Prostate gland (tissue), 2 donors: ENCODE results near the gene TBC1D19. TPM values are rescaled to one million over a fixed set of nuclear protein-coding genes. Genes with fewer than 3 reads are reported as not detected.
A peak's percentile ranks its signal among the peaks of the same experiment; 100 is the strongest.

ENCODE experiments used
- DNase-seq: peaks from one replicate; pipeline ENCODE4 v3.0.0-alpha.2; 2019; ENCODE audit warnings: low spot score
- H3K27ac ChIP-seq, 2 donors: fragments of 200-600 bp; sonication (generic); 2 replicates each; pipeline ENCODE4 v1.5.1; 2017 to 2019
- H3K27me3 ChIP-seq: fragments of 200-600 bp; sonication (generic); replicated peaks from 2 replicates; pipeline ENCODE4 v1.5.1; 2019; ENCODE audit not compliant: insufficient read depth
- H3K36me3 ChIP-seq, 2 donors: fragments of 200-600 bp; sonication (generic); 1 replicate in 1 of 2; 2 replicates in 1 of 2; pipeline versions ENCODE4 v1.5.1 to v1.8.1; 2017 to 2019
- H3K4me1 ChIP-seq: fragments of 200-600 bp; sonication (generic); replicated peaks from 2 replicates; pipeline ENCODE4 v1.5.1; 2019
- H3K4me3 ChIP-seq, 2 donors: fragments of 200-600 bp; sonication (generic); 2 replicates each; pipeline ENCODE4 v1.5.1; 2017 to 2019
- H3K9me3 ChIP-seq: fragments of 200-600 bp; sonication (generic); 2 replicates; pipeline ENCODE4 v1.5.1; 2017
- CTCF ChIP-seq, 4 experiments: fragments of 200-600 bp in 2 of 4; fragments of 450-650 bp in 2 of 4; sonication (generic) in 2 of 4; IDR thresholded peaks; 1 replicate in 3 of 4; 2 replicates in 1 of 4; pipeline ENCODE4 v1.5.1; 2016 to 2019; ENCODE audit warnings: antibody characterized with exemption in 4 of 4, mild to moderate bottlenecking in 2 of 4, moderate library complexity in 2 of 4
- POLR2A ChIP-seq: fragments of 450-650 bp; IDR thresholded peaks from one replicate; pipeline ENCODE4 v1.6.1; 2016; ENCODE audit warnings: antibody characterized with exemption, mild to moderate bottlenecking
- POLR2AphosphoS5 ChIP-seq: sonication (generic); formaldehyde crosslinking; IDR thresholded peaks from one replicate; pipeline ENCODE4 v1.6.1; 2017; ENCODE audit warnings: antibody characterized with exemption
- WGBS: methylation state at CpG from one replicate; pipeline ENCODE4 v1.1.5; 2018; 5-methylcytosine and 5-hydroxymethylcytosine counted together
- intact Hi-C: fragments of 100-400 bp; cut with DNase I; formaldehyde crosslinking; loops from one replicate; pipeline ENCODE4 v1.14.2; 2022
- total RNA-seq, 2 donors: library from RNA; depleted of rRNA; stranded (reverse); fragments of >200 nt; gene quantifications; one replicate each; pipeline ENCODE4 v1.1.0, GENCODE V29; 2016

TBC1D19 gene
- total RNA-seq, 2 donors from 2014 or later: 11.3 to 19.9 TPM

DNA sequence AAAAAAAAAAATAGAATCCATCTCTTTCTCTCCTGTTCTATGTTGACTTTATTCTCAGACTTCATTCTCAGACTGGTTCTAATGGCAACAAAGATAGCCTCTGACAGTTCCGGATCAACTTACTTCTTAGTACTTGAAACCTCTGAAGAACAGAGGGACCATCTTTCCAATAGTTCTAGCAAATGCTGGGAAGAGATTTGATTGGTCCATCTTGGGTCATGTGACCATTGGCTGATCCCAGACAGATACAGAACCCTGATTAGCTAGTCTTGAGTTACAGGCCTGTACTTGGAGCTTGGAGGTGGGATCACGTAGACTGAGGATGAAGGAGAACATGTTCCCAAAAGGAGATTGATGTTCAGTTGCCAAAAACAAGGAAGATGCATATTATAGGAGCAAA lies 209.9 kb downstream of the TBC1D19 start:
- 95% methylated on average over 2 of the region's 2 CpGs for WGBS
- Histone ChIP-seq H3K36me3 (no peaks in the 10 kb centered on the region), H3K4me1 (no peaks in the 10 kb centered on the region), H3K9me3 (no peaks in the 10 kb centered on the region), H3K27me3 (no peaks in the 10 kb centered on the region), H3K4me3 (no peak overlapping the region), H3K27ac (no peak overlapping the region)
- TF ChIP-seq CTCF (IDR thresholded peaks at IDR 0.05) (no peak), POLR2A (no peak), POLR2AphosphoS5 (no peak)
- intact Hi-C loops: no loop called here
- no peak for DNase-seq

- no peak for DNase-seq
- Histone ChIP-seq H3K4me3 (no peak overlapping the region), H3K27me3 (no peaks in the 10 kb centered on the region), H3K27ac (no peak overlapping the region), H3K4me1 (no peaks in the 10 kb centered on the region), H3K9me3 (no peaks in the 10 kb centered on the region), H3K36me3 (no peaks in the 10 kb centered on the region)
- 87% methylated on average over 3 of the region's 3 CpGs for WGBS
- TF ChIP-seq CTCF (IDR thresholded peaks at IDR 0.05): no peak
- no peak for TF ChIP-seq POLR2A
- no peak for TF ChIP-seq POLR2AphosphoS5
- intact Hi-C loops: no loop called here
These were observed 212.2 kb downstream of the TBC1D19 start for GRCh38 chr4:26796081-26796480.

DNA sequence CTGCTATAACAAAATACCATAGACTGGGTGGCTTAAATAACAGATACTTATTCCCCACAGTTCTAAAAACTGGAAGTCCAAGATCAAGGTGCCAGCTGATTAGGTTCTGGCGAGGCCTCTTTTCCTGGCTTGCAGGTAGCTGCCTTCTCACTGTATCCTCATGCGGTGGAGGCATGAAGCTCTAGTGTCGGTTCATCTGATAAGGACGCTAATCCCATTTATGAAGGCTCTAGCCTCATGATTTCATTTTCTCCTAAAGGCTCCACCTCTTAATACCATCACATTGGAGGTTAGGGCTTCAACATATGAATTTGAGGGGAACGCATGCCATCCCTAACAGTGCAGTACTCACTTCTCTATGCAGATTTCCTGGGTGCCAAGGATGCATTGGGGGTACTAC lies 218.9 kb downstream of the TBC1D19 start:
- Histone ChIP-seq H3K4me3 (no peak overlapping the region), H3K27ac (peak overlapping the region in 1 of 2 donors; percentile 27), H3K27me3 (no peaks in the 10 kb centered on the region), H3K36me3 (no peaks in the 10 kb centered on the region), H3K4me1 (no peaks in the 10 kb centered on the region), H3K9me3 (no peaks in the 10 kb centered on the region)
- no peak for DNase-seq
- WGBS: 54% methylated on average over 5 of the region's 5 CpGs
- intact Hi-C loops: no loop called here
- no peak for TF ChIP-seq POLR2A
- no peak for TF ChIP-seq CTCF (IDR thresholded peaks at IDR 0.05)
- TF ChIP-seq POLR2AphosphoS5: no peak

GRCh38 chr4:26803211-26803861 lies 219.5 kb downstream of the TBC1D19 start:
- TF ChIP-seq CTCF (IDR thresholded peaks at IDR 0.05): no peak
- no peak for TF ChIP-seq POLR2AphosphoS5
- TF ChIP-seq POLR2A: no peak
- 20% methylated on average over 9 of the region's 9 CpGs for WGBS
- no peaks in the 10 kb centered on the region for H3K36me3 ChIP-seq
- peak overlapping the region; percentile 27 for H3K27ac ChIP-seq
- no peaks in the 10 kb centered on the region for H3K9me3 ChIP-seq
- H3K27me3 ChIP-seq: no peaks in the 10 kb centered on the region
- intact Hi-C loops: no loop called here
- no peak overlapping the region for H3K4me3 ChIP-seq
- DNase-seq: peak; percentile 24
- H3K4me1 ChIP-seq: no peaks in the 10 kb centered on the region

DNA sequence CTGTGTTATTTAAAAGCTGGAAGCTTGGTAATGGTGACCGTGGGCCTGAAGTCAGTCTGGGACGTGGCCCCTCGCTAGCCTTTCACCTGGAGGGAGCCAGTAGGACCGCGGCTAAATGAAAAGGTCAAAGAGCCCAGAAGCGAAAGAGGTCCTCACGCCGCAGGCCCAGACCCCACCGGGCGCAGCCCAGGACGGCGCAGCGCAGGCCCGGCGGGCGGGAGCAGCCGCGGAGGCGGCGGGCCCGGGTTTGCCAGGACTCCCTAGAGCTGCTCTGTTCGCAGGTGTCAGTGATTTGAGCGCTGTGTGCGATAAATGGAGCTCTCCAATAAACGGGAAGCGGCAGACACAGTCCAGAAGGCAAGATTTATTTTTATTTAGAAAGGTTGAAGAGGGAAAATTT lies 220.6 kb downstream of the TBC1D19 start:
- Histone ChIP-seq H3K27ac (no peak overlapping the region), H3K27me3 (no peaks in the 10 kb centered on the region), H3K4me3 (no peak overlapping the region), H3K36me3 (no peaks in the 10 kb centered on the region), H3K9me3 (no peaks in the 10 kb centered on the region), H3K4me1 (no peaks in the 10 kb centered on the region)
- no peak for TF ChIP-seq CTCF (IDR thresholded peaks at IDR 0.05)
- TF ChIP-seq POLR2AphosphoS5: no peak
- no peak for TF ChIP-seq POLR2A
- intact Hi-C loops: no loop called here
- WGBS: 87% methylated on average over 26 of the region's 26 CpGs
- no peak for DNase-seq
